ENCODE data around the gene FAM107A. TPM values are rescaled to one million over a fixed set of nuclear protein-coding genes. Genes with fewer than 3 reads are reported as not detected.

FAM107A gene
- total RNA-seq, 6 experiments from 2014 or later, result 0.11 to 0.22 (median 0.12) TPM; not detected in 2

GRCh38 chr3:58556761-58557221 is 20.4 kb downstream of the FAM107A start:
- peaks cover 26% of the 10 kb centered on the region for H3K4me1 Mint-ChIP-seq (ENCODE audit: low read depth)
- no peak for TF ChIP-seq CTCF (IDR thresholded peaks at IDR 0.05)
- H3K27me3 Mint-ChIP-seq (ENCODE audit: insufficient read depth), result peaks cover 6% of the 10 kb centered on the region; the same call in 1 of the 2 replicates
- DNase-seq, result no peak
- no peak overlapping the region for H3K27ac Mint-ChIP-seq
- peaks cover 5% of the 10 kb centered on the region for H3K9me3 Mint-ChIP-seq
- H3K36me3 Mint-ChIP-seq (ENCODE audit: low read depth), result peaks cover 5% of the 10 kb centered on the region
- no peak overlapping the region for H3K4me3 Mint-ChIP-seq

GRCh38 chr3:58556001-58556400 is 21.2 kb downstream of the FAM107A start:
- TF ChIP-seq CTCF (IDR thresholded peaks at IDR 0.05), result no peak
- Mint-ChIP-seq H3K9me3 (peaks cover 11% of the 10 kb centered on the region), H3K36me3 (ENCODE audit: low read depth) (peaks cover 12% of the 10 kb centered on the region), H3K4me1 (ENCODE audit: low read depth) (peaks cover 18% of the 10 kb centered on the region), H3K27me3 (ENCODE audit: insufficient read depth) (peaks cover 6% of the 10 kb centered on the region; the same call in 1 of the 2 replicates), H3K27ac (no peak overlapping the region), H3K4me3 (no peak overlapping the region)
- DNase-seq, result no peak

GRCh38 chr3:58555203-58555602 is 22.0 kb downstream of the FAM107A start:
- Mint-ChIP-seq H3K27ac (no peak overlapping the region), H3K9me3 (peaks cover 11% of the 10 kb centered on the region), H3K4me1 (ENCODE audit: low read depth) (peaks cover 14% of the 10 kb centered on the region), H3K4me3 (no peak overlapping the region), H3K27me3 (ENCODE audit: insufficient read depth) (peaks cover 6% of the 10 kb centered on the region; the same call in 1 of the 2 replicates), H3K36me3 (ENCODE audit: low read depth) (peaks cover 12% of the 10 kb centered on the region)
- no peak for DNase-seq
- no peak for TF ChIP-seq CTCF (IDR thresholded peaks at IDR 0.05)

- peaks cover 12% of the 10 kb centered on the region for H3K36me3 Mint-ChIP-seq (ENCODE audit: low read depth)
- TF ChIP-seq CTCF (IDR thresholded peaks at IDR 0.05), result no peak
- peaks cover 6% of the 10 kb centered on the region; the same call in 1 of the 2 replicates for H3K27me3 Mint-ChIP-seq (ENCODE audit: insufficient read depth)
- no peak for DNase-seq
- H3K4me1 Mint-ChIP-seq (ENCODE audit: low read depth), result peaks cover 14% of the 10 kb centered on the region
- H3K27ac Mint-ChIP-seq, result no peak overlapping the region
- no peak overlapping the region for H3K4me3 Mint-ChIP-seq
- H3K9me3 Mint-ChIP-seq, result peaks cover 11% of the 10 kb centered on the region
Observed at GRCh38 chr3:58553003-58553402, 24.2 kb downstream of the FAM107A start.

- TF ChIP-seq CTCF (IDR thresholded peaks at IDR 0.05), result no peak
- Mint-ChIP-seq H3K36me3 (ENCODE audit: low read depth) (peaks cover 12% of the 10 kb centered on the region), H3K9me3 (peaks cover 11% of the 10 kb centered on the region), H3K27ac (no peak overlapping the region), H3K4me1 (ENCODE audit: low read depth) (peaks cover 3% of the 10 kb centered on the region), H3K4me3 (no peak overlapping the region), H3K27me3 (ENCODE audit: insufficient read depth) (peaks cover 9% of the 10 kb centered on the region)
- no peak for DNase-seq
Observed at GRCh38 chr3:58551636-58552180, 25.5 kb downstream of the FAM107A start.
